ENCODE results near the gene ABHD10. TPM values are rescaled to one million over a fixed set of nuclear protein-coding genes. Genes with fewer than 3 reads are reported as not detected.

Gene ABHD10
- total RNA-seq, 2 donors from 2014 or later = 27.2 to 41.6 TPM

DNA sequence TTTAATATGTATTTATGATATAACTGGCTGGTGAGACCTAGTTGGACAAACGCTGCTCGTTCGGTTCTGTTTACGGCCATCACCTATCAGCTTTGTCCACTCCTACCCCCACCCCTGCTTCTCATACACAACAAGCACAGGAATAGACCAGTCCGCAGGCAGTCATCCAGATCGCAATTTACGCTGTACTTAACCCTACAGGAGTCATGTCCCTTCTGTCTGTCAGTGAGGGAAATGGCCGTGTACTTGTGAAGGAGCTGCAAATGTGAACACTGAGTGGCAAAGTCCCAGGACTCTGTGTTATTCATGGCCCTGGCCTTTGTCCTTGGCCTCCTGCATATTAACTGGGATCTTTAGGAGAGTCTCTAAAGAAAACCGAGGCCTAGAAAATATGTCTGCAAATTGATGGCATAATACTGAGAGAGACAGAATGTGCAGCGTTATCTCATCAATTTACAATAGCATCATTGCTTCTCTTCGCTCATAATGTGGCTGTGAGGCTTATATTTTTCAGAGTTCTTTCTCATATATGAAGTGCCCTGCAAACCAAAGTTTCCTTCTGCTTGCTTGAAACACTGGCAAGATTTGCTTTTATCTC is 7.2 kb upstream of the ABHD10 start:
- Mint-ChIP-seq H3K27me3 (no peaks in the 10 kb centered on the region), H3K27ac (no peak overlapping the region)

DNA sequence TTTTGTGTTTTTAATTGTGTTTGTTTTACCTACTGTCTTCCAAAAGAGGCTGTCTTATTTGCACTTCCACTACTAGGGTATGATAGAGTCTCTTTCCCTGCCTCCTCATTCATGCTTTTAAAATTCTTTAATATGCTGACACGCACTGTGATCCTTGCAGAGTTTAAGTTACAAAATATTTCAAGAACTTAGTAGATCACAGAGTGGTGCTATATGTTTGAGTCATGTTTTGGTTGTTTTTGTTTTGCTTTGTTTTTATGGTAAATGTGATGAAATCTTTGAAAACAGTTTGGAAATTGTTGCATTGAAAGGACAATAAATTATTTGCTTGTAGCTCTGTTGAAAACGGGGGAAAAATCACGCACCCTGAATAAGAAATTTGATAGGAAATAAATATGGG is 5.9 kb upstream of the ABHD10 start:
- no peak overlapping the region for H3K27ac Mint-ChIP-seq
- no peak for DNase-seq (ENCODE audit: low spot score)
- H3K27me3 Mint-ChIP-seq = no peaks in the 10 kb centered on the region
- no peaks in the 10 kb centered on the region for H3K4me1 Mint-ChIP-seq (ENCODE audit: low read depth in 2 of 2)
- peaks cover 6% of the 10 kb centered on the region for H3K36me3 Mint-ChIP-seq
- ATAC-seq = no peak
- H3K9me3 Mint-ChIP-seq = no peaks in the 10 kb centered on the region
- H3K4me3 Mint-ChIP-seq = no peak overlapping the region

More for the DNA sequence above, 7.2 kb upstream of the ABHD10 start:
- H3K4me3 Mint-ChIP-seq = no peak overlapping the region
- H3K36me3 Mint-ChIP-seq = peaks cover 6% of the 10 kb centered on the region
- peaks cover 7 to 10% of the 10 kb centered on the region in 2 donors for H3K4me1 Mint-ChIP-seq (ENCODE audit: low read depth in 2 of 2)
- H3K9me3 Mint-ChIP-seq = no peaks in the 10 kb centered on the region
- ATAC-seq = no peak
- DNase-seq (ENCODE audit: low spot score) = no peak

DNA sequence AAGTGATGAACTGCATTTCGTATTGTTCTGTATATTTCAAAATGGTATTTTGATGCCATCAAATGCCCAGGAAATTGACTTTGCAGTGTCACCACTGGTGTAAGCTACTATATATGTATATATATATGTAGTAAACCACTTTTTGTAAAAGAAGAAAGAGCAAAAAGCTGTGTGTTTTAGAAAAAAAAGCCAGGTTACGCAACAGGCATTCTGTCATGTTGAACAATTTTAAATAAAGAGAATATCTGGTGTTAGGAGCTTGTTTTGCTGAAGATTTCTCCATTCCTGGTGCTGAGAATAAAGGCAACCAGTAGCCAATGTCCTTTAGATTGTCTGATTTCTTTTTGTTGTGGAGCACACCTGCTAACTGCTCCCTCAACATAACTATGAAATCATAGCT is 3.7 kb upstream of the ABHD10 start:
- H3K4me1 Mint-ChIP-seq (ENCODE audit: low read depth in 2 of 2) = peaks cover 9 to 16% of the 10 kb centered on the region in 2 donors
- no peak overlapping the region for H3K27ac Mint-ChIP-seq
- no peaks in the 10 kb centered on the region for H3K27me3 Mint-ChIP-seq
- H3K9me3 Mint-ChIP-seq = no peaks in the 10 kb centered on the region
- no peak overlapping the region for H3K4me3 Mint-ChIP-seq
- no peak for DNase-seq (ENCODE audit: low spot score)
- ATAC-seq = no peak
- peaks cover 6% of the 10 kb centered on the region for H3K36me3 Mint-ChIP-seq

DNA sequence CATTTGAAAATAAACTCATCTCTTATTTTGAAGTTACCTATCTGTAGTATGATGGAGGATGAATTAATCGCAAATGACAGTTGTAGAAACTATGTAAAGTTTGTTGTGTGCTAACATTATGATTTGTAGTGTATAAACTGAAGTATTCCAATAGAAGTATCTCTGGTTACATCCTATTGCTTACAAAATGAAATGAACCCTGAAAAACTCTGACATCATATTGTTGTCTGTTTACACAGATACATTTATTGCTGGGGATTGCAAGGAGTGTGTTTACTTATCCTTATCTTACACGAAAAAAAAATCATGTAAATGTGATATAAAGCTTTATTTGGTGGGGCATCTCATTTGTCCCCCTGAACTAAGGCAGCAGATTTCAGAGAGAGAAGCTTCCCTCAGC is 2.6 kb upstream of the ABHD10 start:
- Mint-ChIP-seq H3K27me3 (no peaks in the 10 kb centered on the region), H3K27ac (no peak overlapping the region), H3K4me1 (ENCODE audit: low read depth in 2 of 2) (peaks cover 12 to 20% of the 10 kb centered on the region in 2 donors), H3K9me3 (no peaks in the 10 kb centered on the region), H3K4me3 (no peak overlapping the region), H3K36me3 (peaks cover 6% of the 10 kb centered on the region)
- ATAC-seq (no peak), DNase-seq (ENCODE audit: low spot score) (no peak)

DNA sequence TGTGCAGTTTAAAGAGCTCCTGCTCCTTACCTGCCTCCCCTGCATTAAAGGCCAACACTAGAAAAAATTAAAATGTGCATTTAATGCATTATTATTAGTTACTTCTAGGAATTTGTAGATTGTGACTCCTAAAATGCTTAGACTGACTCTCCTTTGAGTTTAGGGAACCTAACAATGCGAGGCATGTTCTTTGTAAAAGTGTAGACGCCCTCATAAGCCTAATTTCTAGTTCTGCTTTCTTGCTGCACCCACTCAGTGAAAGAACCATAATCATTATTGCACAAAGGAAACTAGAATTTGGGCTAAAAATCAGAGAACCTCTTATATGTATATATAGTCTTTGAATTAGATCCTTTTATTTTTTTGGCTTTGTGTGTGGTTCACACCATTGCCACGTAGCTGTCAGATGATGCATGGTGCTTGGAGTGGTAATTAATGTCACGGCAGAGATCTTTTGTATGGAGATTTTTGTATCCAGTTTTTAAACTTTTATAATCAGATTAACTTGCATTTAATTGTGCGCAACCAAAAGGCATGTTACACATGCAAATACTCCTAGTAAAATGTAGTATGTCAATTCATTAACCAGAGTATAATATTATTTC is 710 bp downstream of the ABHD10 start:
- peak overlapping the region; percentile 93 to 96 for H3K27ac Mint-ChIP-seq
- H3K4me1 Mint-ChIP-seq (ENCODE audit: low read depth in 2 of 2) = peaks cover 13 to 22% of the 10 kb centered on the region in 2 donors
- H3K4me3 Mint-ChIP-seq = peak overlapping the region; percentile 90
- no peak for DNase-seq (ENCODE audit: low spot score)
- H3K36me3 Mint-ChIP-seq = no peaks in the 10 kb centered on the region
- ATAC-seq = no peak
- H3K9me3 Mint-ChIP-seq = no peaks in the 10 kb centered on the region
- no peaks in the 10 kb centered on the region for H3K27me3 Mint-ChIP-seq

DNA sequence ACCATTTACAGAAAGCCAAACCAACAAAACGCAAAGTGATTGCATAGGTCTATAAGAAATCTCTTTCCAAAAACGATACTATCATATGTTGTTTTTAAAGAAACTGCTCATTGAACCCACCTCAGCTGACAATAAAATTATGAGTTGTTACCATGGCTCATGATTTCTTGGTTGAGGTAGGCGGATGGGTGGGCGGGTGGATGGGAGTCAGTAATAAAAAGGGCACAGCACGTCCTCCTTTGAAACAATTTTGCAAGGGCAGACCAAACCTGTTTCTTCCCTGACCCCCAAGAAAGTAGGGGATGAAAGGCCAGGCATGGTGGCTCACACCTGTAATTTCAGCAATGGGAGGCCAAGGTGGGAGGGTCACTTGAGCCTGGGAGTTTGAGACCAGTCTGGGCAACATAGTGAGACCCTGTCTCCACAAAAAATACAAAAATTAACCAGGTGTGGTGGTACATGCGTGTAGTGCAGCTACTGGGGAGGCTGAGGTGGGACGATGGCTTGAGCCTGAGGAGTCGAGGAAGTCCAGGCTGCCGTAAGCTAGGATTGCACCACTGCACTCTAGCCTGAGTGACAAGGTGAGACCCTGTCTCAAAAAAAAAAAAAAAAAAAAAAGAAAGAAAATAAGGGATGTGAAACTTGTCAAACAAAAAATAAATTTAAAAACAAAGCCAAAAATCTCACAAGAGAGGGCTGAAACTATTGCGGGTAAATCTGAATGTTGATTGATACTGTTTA is 2.1 kb downstream of the ABHD10 start:
- Mint-ChIP-seq H3K36me3 (no peaks in the 10 kb centered on the region), H3K27me3 (no peaks in the 10 kb centered on the region), H3K4me3 (peak overlapping the region; percentile 90), H3K4me1 (ENCODE audit: low read depth in 2 of 2) (peaks cover 25 to 27% of the 10 kb centered on the region in 2 donors), H3K27ac (peak overlapping the region in 1 of 2 donors; percentile 96), H3K9me3 (no peaks in the 10 kb centered on the region)
- DNase-seq (ENCODE audit: low spot score) = no peak
- no peak for ATAC-seq

DNA sequence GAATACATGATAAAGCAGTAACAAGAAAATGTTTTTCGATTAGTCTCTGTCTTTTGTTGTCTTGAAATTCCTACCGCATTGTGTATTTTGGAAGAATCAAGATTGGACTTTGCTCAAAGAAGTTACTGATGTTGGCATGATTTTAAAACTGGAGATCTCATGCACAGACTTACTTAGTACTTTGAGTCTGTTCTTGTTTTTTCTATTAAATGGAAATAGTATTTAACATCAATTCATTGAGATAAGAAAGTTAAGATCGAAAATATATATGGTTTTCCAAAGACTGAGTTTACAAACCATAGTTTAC is 2.6 kb downstream of the ABHD10 start:
- DNase-seq (ENCODE audit: low spot score) = no peak
- ATAC-seq = no peak
- Mint-ChIP-seq H3K4me3 (no peak overlapping the region), H3K4me1 (ENCODE audit: low read depth in 2 of 2) (peaks cover 26 to 27% of the 10 kb centered on the region in 2 donors), H3K27ac (no peak overlapping the region), H3K27me3 (no peaks in the 10 kb centered on the region), H3K36me3 (no peaks in the 10 kb centered on the region), H3K9me3 (no peaks in the 10 kb centered on the region)

DNA sequence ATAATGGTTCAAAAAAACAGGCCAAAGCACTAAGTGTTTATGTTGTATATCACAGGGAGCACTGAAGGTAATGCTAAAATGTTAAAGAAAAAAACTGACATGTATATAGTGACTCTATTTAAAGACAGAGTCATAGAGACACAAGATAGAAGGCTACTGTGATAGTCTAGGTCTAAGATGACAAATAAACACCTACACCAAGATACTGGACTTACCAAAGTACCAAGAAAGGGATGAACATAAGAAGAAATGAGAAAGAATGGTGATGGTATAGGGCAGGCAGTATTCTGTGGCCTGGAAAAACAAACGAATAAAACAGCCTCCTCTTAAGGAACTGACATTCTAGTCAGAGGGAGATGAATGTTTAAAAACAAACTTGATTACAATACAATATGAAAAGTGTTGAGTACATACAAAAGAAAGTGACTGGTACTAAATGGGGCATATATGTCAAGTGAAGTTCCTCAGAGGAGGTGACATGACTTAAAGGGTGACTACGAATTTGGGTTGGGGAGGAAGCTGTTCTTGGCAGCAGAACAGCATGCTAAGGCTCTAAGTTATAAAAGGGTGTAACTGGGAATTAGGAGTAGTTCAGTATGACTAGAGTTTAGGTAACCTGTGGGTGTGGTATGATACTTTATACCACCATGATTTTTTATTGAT is 5.9 kb downstream of the ABHD10 start:
- no peaks in the 10 kb centered on the region for H3K27me3 Mint-ChIP-seq
- H3K4me1 Mint-ChIP-seq (ENCODE audit: low read depth in 2 of 2) = peaks cover 15 to 21% of the 10 kb centered on the region in 2 donors
- no peak for DNase-seq (ENCODE audit: low spot score)
- H3K36me3 Mint-ChIP-seq = peaks cover 10% of the 10 kb centered on the region
- ATAC-seq = no peak
- H3K4me3 Mint-ChIP-seq = no peak overlapping the region
- no peaks in the 10 kb centered on the region for H3K9me3 Mint-ChIP-seq
- H3K27ac Mint-ChIP-seq = peak overlapping the region; percentile 3 to 22

DNA sequence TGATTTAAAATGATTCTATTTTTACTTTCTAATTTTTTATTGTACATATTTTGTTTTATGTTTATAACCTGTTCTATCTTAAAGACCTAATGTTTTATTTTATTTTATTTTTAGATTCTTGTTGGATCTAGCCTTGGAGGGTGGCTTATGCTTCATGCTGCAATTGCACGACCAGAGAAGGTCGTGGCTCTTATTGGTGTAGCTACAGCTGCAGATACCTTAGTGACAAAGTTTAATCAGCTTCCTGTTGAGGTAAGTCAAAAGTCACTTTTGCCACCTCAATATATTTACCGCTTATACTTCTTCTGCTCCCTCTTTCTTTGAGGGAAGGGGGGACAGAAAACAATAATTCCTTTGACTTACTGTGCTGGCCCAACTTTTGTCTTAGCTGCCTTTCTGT is 8.0 kb downstream of the ABHD10 start:
- peak overlapping the region in 1 of 2 donors; percentile 47 for H3K27ac Mint-ChIP-seq
- no peaks in the 10 kb centered on the region for H3K9me3 Mint-ChIP-seq
- DNase-seq (ENCODE audit: low spot score) (no peak), ATAC-seq (no peak)
- H3K27me3 Mint-ChIP-seq = no peaks in the 10 kb centered on the region
- peaks cover 7 to 18% of the 10 kb centered on the region in 2 donors for H3K4me1 Mint-ChIP-seq (ENCODE audit: low read depth in 2 of 2)
- no peak overlapping the region for H3K4me3 Mint-ChIP-seq
- H3K36me3 Mint-ChIP-seq = peaks cover 10% of the 10 kb centered on the region

DNA sequence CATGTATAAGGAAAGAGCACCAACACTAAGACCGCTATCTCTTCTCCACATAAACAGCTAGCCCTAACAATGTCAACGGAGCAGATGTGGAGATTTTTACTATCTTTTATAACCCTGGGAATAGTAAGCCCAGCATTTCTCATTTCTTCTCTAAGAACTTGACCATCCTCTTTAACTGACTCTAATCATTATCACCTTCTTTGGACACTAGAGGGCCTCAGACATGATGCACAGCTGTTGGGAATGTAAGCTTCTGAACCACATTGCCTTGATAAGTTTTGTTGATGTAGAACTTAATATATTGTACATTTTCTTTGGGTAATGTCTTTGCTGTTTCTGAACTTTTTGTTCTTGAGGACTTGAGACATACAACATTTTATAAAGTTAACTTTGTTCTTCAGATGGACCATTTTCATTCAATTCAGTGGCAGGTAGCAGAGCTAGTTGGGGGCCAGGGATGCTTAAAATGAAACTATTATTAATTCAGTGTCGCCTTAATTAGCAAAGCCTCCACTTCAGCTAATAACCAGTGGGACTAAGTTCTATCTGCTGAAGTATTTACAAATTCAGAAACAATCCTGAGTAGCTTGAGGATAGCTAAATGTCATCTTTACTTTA is 10.3 kb downstream of the ABHD10 start:
- Mint-ChIP-seq H3K27me3 (no peaks in the 10 kb centered on the region), H3K9me3 (no peaks in the 10 kb centered on the region), H3K4me1 (ENCODE audit: low read depth in 2 of 2) (peaks cover 7 to 18% of the 10 kb centered on the region in 2 donors), H3K36me3 (peaks cover 10% of the 10 kb centered on the region), H3K27ac (no peak overlapping the region), H3K4me3 (no peak overlapping the region)
- peak; percentile 60 to 61 for ATAC-seq
- no peak for DNase-seq (ENCODE audit: low spot score)

DNA sequence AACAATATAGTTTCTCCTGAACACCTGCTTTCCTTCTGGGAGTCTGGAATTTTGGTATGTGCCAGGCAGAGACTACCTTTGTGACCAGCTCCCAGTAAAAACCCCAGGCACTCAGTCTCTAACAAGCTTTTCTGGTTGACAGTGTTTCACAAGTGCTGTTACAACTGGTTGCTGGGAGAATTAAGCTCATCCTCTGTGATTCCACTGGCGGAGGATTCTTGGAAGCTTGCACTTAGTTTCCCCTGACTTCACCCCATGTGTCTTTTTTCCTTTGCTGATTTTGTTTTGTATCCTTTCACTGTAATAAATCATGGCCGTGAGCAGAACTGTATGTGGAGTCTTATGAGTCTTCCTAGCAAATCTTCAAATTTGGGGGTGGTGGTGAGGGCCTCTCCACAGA is 14.2 kb downstream of the ABHD10 start:
- Mint-ChIP-seq H3K36me3 (no peaks in the 10 kb centered on the region), H3K4me1 (ENCODE audit: low read depth in 2 of 2) (peaks cover 0 to 4% of the 10 kb centered on the region in 2 donors), H3K4me3 (no peak overlapping the region), H3K27me3 (peaks cover 0 to 2% of the 10 kb centered on the region in 2 donors), H3K27ac (no peak overlapping the region), H3K9me3 (no peaks in the 10 kb centered on the region)
- ATAC-seq = no peak
- no peak for DNase-seq (ENCODE audit: low spot score)

DNA sequence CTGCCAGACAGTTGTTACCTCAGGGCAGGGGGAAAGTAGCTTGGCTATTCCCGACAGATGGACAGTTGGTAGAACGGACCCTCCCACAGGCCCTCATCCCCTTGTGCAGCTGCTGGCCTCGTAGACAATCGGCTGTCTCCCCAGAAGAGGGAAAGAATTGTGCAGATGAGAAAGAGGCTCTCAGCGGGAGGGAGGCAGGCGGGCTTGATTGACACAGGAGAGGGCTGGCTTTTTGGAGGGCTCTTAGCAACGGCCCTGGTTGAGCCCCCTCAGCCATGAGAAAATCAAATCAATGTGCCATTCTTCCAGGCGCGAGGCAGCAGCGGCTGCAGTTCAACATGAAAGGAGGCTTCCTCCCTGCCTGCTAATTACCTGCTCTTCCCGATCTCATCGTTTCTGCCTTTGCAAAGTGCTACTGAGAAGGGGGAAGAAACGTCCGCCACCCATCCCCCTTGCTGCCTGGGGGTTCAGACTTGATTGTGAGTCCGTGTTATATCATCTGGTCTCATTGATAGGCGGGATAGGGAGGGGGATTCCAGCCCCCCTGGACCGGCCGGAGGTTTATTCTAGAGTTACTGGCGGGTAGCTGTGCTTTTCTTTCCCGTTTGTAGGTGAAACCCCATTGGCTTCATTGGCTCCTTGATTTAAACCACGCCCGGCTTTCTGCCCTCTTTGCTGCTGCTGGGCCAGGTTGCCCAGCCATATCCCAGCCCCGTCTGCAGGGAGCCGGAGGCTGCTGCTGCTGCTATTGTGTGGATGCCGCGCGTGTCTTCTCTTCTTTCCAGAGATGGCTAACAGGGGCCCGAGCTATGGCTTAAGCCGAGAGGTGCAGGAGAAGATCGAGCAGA is 20.0 kb downstream of the ABHD10 start, which contains the start of gene TAGLN3:
TSS of gene TAGLN3 (plus strand) at position 287 of the 848 bp plus-strand sequence. CDS start at position 788, 501 bp downstream.
- peaks cover 19 to 25% of the 10 kb centered on the region in 2 donors for H3K4me1 Mint-ChIP-seq (ENCODE audit: low read depth in 2 of 2)
- DNase-seq (ENCODE audit: low spot score) (no peak), ATAC-seq (peak; percentile 49 to 64)
- no peaks in the 10 kb centered on the region for H3K9me3 Mint-ChIP-seq
- peaks cover 0 to 7% of the 10 kb centered on the region in 2 donors for H3K27me3 Mint-ChIP-seq
- H3K27ac Mint-ChIP-seq = peak within 1 kb of the TSS in 1 of 2 donors; percentile 18
- H3K36me3 Mint-ChIP-seq = no peaks in the 10 kb centered on the region
- peak within 1 kb of the TSS; percentile 73 for H3K4me3 Mint-ChIP-seq

Measured in natural killer cell treated with Interleukin-12 subunit alpha and Interleukin-12 subunit beta and Interleukin-15 and Interleukin-18, amount 100 ng/mL, for 72 hours (primary cell).